Measurements from ENCODE around the gene RNU4-1.
A peak's percentile ranks its signal among the peaks of the same experiment; 100 is the strongest.

Gene RNU4-1

DNA sequence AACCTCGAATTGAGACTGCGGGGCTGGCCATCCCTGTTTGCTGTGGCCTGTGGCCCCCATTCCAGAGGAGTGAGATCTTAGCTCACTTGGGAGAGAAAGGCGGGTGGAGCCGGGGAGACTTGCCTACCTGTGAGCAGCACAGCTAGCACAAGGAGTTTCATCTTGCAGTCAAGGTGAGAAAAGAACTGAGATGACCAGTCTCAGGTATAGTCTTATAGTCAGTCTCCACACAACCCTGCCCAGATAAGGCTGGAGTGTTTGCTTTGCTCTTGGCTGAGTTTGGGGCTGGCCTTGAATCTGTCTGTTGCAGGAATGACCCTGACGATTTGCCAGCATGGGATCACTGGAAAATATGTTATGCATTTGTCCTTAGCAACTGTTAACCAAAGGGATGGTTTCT lies 34.6 kb upstream of the RNU4-1 start, which contains the start of gene PLA2G1B:
Gene PLA2G1B (minus strand): TSS at position 187 of the 400 bp plus-strand sequence. CDS start 26 bp downstream, at position 161.
- Histone ChIP-seq H3K4me1 (ENCODE audit: low read length) (no peaks in the 10 kb centered on the region), H3K4me3 (ENCODE audit: low read length) (no peak within 1 kb of the TSS), H3K79me2 (ENCODE audit: low read length) (no peaks in the 10 kb centered on the region), H3K9ac (ENCODE audit: low read length) (no peak within 1 kb of the TSS), H3F3A (ENCODE audit: insufficient read depth, low read length) (no peaks in the 10 kb centered on the region), H2AFZ (ENCODE audit: low read length) (no peak within 1 kb of the TSS), H3K9me3 (replicated peaks; ENCODE audit: insufficient read depth, low read length) (no peaks in the 10 kb centered on the region), H3K36me3 (replicated peaks; ENCODE audit: insufficient read depth, low read length) (no peaks in the 10 kb centered on the region), H3K27ac (ENCODE audit: low read length) (no peak within 1 kb of the TSS), H3K27me3 (replicated peaks; ENCODE audit: insufficient read depth, low read length) (no peaks in the 10 kb centered on the region), H3K4me2 (ENCODE audit: low read depth, low read length) (no peak within 1 kb of the TSS), H4K20me1 (ENCODE audit: insufficient read depth, low read length) (no peaks in the 10 kb centered on the region), H3K9me2 (replicated peaks; ENCODE audit: insufficient read depth, low read length) (no peaks in the 10 kb centered on the region)
- TF ChIP-seq EZH2phosphoT487 (IDR thresholded peaks at IDR 0.05; ENCODE audit: low read length), result no peak
- no peak for TF ChIP-seq EZH2 (optimal IDR thresholded peaks at IDR 0.05; ENCODE audit: low read depth, low read length)
- TF ChIP-seq, protein P1, sequence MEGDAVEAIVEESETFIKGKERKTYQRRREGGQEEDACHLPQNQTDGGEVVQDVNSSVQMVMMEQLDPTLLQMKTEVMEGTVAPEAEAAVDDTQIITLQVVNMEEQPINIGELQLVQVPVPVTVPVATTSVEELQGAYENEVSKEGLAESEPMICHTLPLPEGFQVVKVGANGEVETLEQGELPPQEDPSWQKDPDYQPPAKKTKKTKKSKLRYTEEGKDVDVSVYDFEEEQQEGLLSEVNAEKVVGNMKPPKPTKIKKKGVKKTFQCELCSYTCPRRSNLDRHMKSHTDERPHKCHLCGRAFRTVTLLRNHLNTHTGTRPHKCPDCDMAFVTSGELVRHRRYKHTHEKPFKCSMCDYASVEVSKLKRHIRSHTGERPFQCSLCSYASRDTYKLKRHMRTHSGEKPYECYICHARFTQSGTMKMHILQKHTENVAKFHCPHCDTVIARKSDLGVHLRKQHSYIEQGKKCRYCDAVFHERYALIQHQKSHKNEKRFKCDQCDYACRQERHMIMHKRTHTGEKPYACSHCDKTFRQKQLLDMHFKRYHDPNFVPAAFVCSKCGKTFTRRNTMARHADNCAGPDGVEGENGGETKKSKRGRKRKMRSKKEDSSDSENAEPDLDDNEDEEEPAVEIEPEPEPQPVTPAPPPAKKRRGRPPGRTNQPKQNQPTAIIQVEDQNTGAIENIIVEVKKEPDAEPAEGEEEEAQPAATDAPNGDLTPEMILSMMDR (IDR thresholded peaks at IDR 0.05; ENCODE audit: low read length), result no peak
- no peak for DNase-seq

DNA sequence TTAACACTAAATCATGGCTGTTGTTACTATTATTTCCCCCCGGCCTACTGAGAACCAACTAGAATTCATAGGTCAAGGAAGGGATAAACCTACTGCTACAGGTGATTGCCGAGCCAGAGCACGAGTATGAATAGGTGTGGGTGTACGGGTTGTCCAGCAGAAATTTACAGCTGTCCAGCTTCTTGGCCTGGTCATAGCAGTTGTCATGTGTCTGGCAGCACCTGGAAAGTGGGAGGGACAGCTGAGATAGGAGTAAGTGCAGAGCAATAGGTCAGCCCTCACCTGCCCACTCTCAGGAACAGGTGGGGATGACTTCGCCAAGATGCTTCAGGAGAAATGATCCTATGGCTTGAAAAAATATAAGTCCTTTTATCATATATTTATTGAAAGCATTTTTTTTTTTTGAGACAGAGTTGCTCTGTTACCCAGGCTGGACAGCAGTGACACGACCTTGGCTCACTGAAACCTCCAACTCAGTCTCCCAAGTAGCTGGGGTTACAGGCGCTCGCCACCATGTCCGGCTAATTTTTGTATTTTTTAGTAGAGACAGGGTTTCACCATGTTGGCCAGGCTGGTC lies 31.9 kb upstream of the RNU4-1 start:
- no peak overlapping the region for H3K4me3 ChIP-seq (ENCODE audit: low read length)
- no peak overlapping the region for H3K27ac ChIP-seq (ENCODE audit: low read length)
- no peaks in the 10 kb centered on the region for H4K20me1 ChIP-seq (ENCODE audit: insufficient read depth, low read length)
- no peaks in the 10 kb centered on the region for H3K27me3 ChIP-seq (replicated peaks; ENCODE audit: insufficient read depth, low read length)
- no peaks in the 10 kb centered on the region for H3K4me1 ChIP-seq (ENCODE audit: low read length)
- no peaks in the 10 kb centered on the region for H3K9me2 ChIP-seq (replicated peaks; ENCODE audit: insufficient read depth, low read length)
- no peak for DNase-seq
- TF ChIP-seq EZH2 (optimal IDR thresholded peaks at IDR 0.05; ENCODE audit: low read depth, low read length) (no peak), EZH2phosphoT487 (IDR thresholded peaks at IDR 0.05; ENCODE audit: low read length) (no peak)
- TF ChIP-seq, protein P1 (IDR thresholded peaks at IDR 0.05; ENCODE audit: low read length), result no peak
- peak overlapping the region; percentile 82; the same call in 1 of the 2 replicates for H3K4me2 ChIP-seq (ENCODE audit: low read depth, low read length)
- H3K79me2 ChIP-seq (ENCODE audit: low read length), result no peaks in the 10 kb centered on the region
- no peak overlapping the region for H2AFZ ChIP-seq (ENCODE audit: low read length)
- H3F3A ChIP-seq (ENCODE audit: insufficient read depth, low read length), result no peaks in the 10 kb centered on the region
- H3K9ac ChIP-seq (ENCODE audit: low read length), result no peak overlapping the region
- no peaks in the 10 kb centered on the region for H3K9me3 ChIP-seq (replicated peaks; ENCODE audit: insufficient read depth, low read length)
- H3K36me3 ChIP-seq (replicated peaks; ENCODE audit: insufficient read depth, low read length), result no peaks in the 10 kb centered on the region

DNA sequence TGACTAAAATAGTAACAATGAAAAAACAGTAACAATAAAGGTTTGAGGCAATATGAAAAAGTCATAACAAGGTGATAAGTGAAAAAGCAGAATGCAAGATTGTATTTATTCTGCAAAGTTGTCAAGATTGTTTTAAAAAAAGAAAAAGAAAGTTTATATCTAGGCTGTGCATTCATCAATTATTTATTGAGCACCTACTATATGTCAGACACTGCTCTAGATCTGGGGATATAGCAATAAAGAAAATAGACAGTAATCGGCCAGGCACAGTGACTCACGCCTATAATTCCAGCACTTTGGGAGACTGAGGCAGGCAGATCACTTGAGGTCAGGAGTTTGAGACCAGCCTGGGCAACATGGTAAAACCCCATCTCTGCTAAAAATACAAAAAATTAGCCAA lies 30.7 kb upstream of the RNU4-1 start:
- Histone ChIP-seq H3K4me1 (ENCODE audit: low read length) (no peaks in the 10 kb centered on the region), H3K4me3 (ENCODE audit: low read length) (no peak overlapping the region), H3K36me3 (replicated peaks; ENCODE audit: insufficient read depth, low read length) (no peaks in the 10 kb centered on the region), H4K20me1 (ENCODE audit: insufficient read depth, low read length) (no peaks in the 10 kb centered on the region), H3K27ac (ENCODE audit: low read length) (no peak overlapping the region), H3K79me2 (ENCODE audit: low read length) (no peaks in the 10 kb centered on the region), H3K9me2 (replicated peaks; ENCODE audit: insufficient read depth, low read length) (no peaks in the 10 kb centered on the region), H3K9ac (ENCODE audit: low read length) (no peak overlapping the region), H3K27me3 (replicated peaks; ENCODE audit: insufficient read depth, low read length) (no peaks in the 10 kb centered on the region), H3K4me2 (ENCODE audit: low read depth, low read length) (no peak overlapping the region), H3K9me3 (replicated peaks; ENCODE audit: insufficient read depth, low read length) (no peaks in the 10 kb centered on the region), H3F3A (ENCODE audit: insufficient read depth, low read length) (no peaks in the 10 kb centered on the region), H2AFZ (ENCODE audit: low read length) (no peak overlapping the region)
- TF ChIP-seq, protein P1 (IDR thresholded peaks at IDR 0.05; ENCODE audit: low read length), result no peak
- TF ChIP-seq EZH2phosphoT487 (IDR thresholded peaks at IDR 0.05; ENCODE audit: low read length), result no peak
- TF ChIP-seq EZH2 (optimal IDR thresholded peaks at IDR 0.05; ENCODE audit: low read depth, low read length), result no peak
- no peak for DNase-seq
